GM12875 (cell line): ENCODE data around the gene DRAP1.
"Not testable (repeated sequence)": the region's sequence is repeated elsewhere in the genome, so short reads cannot be mapped to it uniquely, and the experiment has no call there.

ENCODE experiments used
- H3K4me3 ChIP-seq: one replicate; pipeline ENCODE4 v1.5.1; 2011; ENCODE audit warnings: low read depth, low read length, control low read depth
- TF ChIP-seq, protein P1 (sequence below): IDR thresholded peaks from 2 replicates; pipeline ENCODE4 v1.5.1; 2011; ENCODE audit warnings: low read depth, mild to moderate bottlenecking, control low read depth, inconsistent platforms, low read length, moderate library complexity, borderline replicate concordance; ENCODE audit not compliant: insufficient read depth

DRAP1 gene

DNA sequence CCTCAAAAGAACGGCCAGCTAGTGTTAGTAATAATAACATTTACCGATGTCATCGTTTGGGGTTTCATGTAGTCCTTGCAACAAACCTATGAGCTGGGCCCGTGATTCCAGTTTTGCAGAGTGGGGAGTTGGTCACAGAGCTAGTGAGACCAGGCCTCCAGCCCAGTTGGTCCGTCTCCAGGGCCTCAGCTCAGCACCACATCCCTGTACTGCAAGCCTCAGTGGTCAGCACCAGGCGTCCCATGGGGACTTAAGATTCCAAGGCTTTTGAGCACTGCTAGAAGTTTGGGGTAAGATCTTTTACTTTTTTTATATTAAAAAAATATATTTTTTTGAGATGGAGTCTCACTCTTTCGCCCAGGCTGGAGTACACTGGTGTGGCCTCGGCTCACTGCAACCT is 25.0 kb downstream of the DRAP1 start:
- TF ChIP-seq, protein P1, sequence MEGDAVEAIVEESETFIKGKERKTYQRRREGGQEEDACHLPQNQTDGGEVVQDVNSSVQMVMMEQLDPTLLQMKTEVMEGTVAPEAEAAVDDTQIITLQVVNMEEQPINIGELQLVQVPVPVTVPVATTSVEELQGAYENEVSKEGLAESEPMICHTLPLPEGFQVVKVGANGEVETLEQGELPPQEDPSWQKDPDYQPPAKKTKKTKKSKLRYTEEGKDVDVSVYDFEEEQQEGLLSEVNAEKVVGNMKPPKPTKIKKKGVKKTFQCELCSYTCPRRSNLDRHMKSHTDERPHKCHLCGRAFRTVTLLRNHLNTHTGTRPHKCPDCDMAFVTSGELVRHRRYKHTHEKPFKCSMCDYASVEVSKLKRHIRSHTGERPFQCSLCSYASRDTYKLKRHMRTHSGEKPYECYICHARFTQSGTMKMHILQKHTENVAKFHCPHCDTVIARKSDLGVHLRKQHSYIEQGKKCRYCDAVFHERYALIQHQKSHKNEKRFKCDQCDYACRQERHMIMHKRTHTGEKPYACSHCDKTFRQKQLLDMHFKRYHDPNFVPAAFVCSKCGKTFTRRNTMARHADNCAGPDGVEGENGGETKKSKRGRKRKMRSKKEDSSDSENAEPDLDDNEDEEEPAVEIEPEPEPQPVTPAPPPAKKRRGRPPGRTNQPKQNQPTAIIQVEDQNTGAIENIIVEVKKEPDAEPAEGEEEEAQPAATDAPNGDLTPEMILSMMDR = no peak
- no peak overlapping the region for H3K4me3 ChIP-seq

DNA sequence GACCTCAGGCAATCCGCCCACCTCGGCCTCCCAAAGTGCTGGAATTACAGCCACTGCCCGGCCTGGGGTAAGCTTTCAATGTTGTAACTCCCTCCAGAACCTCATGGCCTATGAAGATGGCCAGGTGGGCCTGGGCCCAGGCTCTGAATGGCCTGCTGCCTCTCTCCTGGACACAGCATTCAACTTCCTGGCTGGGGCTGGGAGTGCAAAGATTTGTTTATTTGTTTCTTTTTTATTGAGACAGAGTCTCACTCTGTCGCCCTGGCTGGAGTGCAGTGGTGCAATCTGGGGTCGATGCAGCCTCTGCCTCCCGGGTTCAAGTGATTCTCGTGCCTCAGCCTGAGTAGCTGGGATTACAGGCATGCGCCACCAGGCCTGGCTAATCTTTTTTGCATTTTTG is 25.5 kb downstream of the DRAP1 start:
- no peak overlapping the region for H3K4me3 ChIP-seq
- TF ChIP-seq, protein P1 = no peak

DNA sequence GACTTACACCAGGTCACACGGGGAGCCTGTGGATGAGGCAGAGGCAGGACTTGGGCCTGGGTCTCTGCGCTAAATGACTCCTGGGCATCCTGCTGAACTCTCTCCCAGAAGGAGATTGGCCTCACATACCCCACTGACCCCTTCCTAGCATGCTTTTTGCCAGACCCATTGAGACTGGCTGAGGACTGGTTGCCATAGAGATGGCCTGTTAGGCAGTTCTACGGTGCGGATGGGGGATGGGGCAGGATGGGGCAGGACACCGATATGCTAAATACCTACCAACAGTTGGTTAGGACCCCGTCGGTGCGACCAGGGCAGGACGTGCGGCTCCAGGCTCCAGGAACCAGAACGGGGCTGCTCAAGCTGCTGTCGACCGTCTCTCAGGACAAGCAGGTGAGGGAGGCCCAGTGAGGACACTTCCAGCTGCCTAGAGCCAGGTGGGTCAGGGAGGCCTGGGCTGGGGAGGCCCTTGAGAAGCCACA is 26.2 kb downstream of the DRAP1 start, which contains the start of gene TSGA10IP:
TSS of gene TSGA10IP (plus strand) at position 51 of the 482 bp plus-strand sequence. CDS start at position 247, 196 bp downstream.
- TF ChIP-seq, protein P1 = no peak
- H3K4me3 ChIP-seq = no peak within 1 kb of the TSS

DNA sequence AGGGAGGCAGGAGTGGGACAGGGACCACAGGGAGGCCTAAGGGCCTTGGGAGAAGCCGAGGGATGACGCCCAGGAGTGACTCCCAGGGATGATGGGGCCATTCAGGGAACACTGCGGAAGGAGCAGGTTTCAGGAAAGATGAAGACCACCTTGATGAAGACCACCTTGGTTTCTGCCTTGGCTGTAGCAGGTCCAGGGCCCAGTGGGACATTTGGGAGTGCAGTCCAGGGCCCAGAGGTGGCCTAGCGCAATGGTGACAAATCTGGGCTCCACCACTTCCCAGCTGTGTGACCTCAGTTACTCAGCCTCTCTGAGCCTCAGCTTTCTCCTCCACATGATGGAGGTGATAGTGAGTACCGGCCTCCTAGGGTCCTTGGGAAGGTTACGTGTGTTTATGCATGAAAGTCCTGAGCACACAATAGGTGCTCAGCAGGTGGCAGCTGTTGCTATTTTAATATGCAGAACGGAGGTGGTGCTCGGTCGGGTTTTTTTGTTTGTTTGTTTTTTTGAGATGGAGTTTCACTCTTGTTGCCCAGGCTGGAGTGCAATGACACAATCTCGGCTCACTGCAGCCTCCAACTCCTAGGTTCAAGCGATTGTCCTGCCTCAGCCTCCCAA is 26.8 kb downstream of the DRAP1 start:
- TF ChIP-seq, protein P1 = no peak
- H3K4me3 ChIP-seq = no peak overlapping the region

DNA sequence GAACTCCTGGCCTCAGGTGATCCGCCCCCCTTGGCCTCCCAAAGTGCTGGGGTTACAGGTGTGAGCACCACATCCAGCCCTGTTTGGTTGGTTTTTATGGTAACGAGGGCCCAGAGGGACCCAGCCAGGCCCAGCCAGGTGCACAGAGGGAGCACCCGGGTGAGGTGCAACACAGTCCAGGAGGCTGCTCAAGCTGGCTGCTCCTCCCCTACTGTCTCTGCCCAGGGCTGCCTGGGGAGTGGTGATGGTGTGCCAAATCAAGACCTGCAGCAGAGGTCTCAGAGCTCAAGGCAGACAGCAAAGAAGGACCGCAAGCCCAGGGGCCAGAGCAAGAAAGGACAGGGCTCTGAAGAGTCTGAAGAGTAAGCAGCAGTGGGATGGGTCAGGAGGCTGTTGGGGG is 27.4 kb downstream of the DRAP1 start:
- TF ChIP-seq, protein P1 = no peak
- H3K4me3 ChIP-seq = no peak overlapping the region

DNA sequence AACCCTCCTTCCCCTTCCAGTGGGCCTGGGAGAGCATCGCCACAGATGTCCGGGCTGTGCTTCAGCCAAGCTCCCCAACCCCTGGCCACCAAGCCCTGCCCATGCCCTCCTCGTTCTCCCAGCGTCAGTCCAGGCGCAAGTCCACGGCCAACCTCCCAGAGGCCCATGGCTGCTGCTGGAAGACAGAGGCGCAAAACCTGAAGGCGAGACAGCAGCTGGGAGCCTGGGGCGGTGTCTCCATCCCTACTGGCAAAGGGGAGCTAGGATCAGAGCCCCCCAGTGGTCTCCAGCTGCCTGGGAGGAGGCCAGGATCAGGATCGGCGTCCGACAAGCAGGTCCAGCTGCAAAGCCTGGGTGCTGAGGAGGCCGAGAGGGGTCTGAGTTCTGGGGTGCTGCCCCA is 27.9 kb downstream of the DRAP1 start:
- H3K4me3 ChIP-seq = no peak overlapping the region
- TF ChIP-seq, protein P1 = no peak

DNA sequence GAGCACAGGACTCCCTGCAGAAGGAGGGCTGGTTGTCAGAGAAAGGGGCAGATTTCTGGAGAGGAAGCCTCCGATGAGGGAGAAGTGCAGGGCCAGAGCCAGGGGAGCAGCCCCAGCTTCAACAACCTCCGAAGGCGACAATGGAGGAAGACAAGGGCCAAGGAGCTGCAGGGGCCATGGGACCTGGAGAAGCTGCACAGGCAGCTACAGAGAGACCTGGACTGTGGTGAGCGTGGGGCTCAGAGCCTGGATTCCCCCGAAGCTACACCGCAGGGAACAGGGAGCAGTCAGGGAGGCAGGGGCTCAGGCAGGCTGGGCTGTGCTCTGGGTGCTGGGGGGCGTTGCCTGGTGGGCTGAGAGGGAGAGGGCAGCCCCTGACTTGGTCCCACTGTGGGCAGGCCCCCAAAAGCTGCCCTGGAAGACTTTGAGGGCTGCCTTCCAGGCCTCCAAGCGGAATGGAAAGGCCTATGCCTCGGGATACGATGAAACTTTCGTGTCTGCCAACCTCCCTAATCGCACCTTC is 28.4 kb downstream of the DRAP1 start:
- TF ChIP-seq, protein P1 = no peak

DNA sequence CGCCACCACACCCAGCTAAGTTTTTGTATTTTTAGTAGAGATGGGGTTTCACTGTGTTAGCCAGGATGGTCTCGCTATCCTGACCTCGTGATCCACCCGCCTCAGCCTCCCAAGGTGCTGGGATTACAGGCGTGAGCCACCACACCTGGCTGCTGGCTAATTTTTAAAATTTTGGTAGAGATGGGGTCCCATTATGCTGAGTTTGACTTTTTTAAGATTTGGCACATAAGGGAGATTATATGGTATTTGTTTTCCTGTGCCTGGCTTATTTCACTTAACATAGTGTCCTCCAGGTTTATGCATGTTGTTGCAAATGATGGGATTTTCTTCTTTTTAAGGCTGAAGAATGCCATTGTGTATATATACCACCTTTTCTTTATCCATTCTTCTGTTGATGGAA is 31.5 kb downstream of the DRAP1 start:
- H3K4me3 ChIP-seq = not testable (repeated sequence)

More for the DNA sequence above, 28.4 kb downstream of the DRAP1 start:
- no peak overlapping the region for H3K4me3 ChIP-seq

DNA sequence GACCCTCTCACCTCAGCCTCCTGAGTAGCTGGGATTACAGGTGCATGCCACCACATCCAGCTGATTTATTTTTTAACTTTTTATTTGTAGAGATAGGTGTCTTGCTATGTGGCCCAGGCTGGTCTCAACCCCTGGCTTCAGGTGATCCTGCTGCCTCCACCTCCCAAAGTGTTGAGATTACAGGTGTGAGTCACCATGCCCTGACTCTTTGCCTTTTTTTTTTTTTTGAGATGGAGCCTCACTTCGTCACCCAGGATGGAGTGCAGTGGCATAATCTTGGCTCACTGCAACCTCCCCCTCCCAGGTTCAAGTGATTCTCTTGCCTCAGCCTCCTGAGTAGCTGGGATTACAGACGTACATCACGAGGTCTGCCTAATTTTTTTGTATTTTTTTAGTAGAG is 32.4 kb downstream of the DRAP1 start:
- not testable (repeated sequence) for H3K4me3 ChIP-seq
